Naive thymus-derived CD4-positive, alpha-beta T cell (primary cell): ENCODE measurements around the gene KDM4C. TPM values are rescaled to one million over a fixed set of nuclear protein-coding genes. Genes with fewer than 3 reads are reported as not detected.

ENCODE experiments used
- ATAC-seq: fragments of 150-1000 bp; cut with Tn5 transposase; 2 replicates; pipeline ENCODE4 v1.10.0; 2021; ENCODE audit warnings: mild to moderate bottlenecking, moderate library complexity
- CTCF ChIA-PET: fragments of 350-600 bp; sonication (Branson Sonifier 250); formaldehyde crosslinking; loops from one replicate; lab custom pipeline; 2021; ENCODE audit warnings: antibody characterized with exemption; lab: Charles Lee
- POLR2A ChIA-PET: fragments of 350-600 bp; sonication (Branson Sonifier 250); formaldehyde crosslinking; loops from one replicate; lab custom pipeline; 2021; ENCODE audit warnings: antibody characterized with exemption, inconsistent platforms; lab: Charles Lee
- DNase-seq, 9 donors: peaks; one replicate each; pipeline versions ENCODE4 v3.0.0 to v3.0.0-alpha.2; 2020 to 2022; ENCODE audit warnings: mixed read lengths in 1 of 9
- H3K27ac ChIP-seq: one replicate; pipeline ENCODE4 v1.7.0; 2013; ENCODE audit warnings: mild to moderate bottlenecking, low read depth, low read length, moderate library complexity
- H3K27me3 ChIP-seq, 2 donors: one replicate each; pipeline ENCODE4 v1.7.0; 2013; ENCODE audit warnings: low read length in 2 of 2, mild to moderate bottlenecking in 2 of 2, moderate library complexity in 2 of 2; ENCODE audit not compliant: control insufficient read depth in 2 of 2, insufficient read depth in 2 of 2
- H3K36me3 ChIP-seq, 3 experiments: 1 replicate in 2 of 3; 2 replicates in 1 of 3; pipeline ENCODE4 v1.7.0; 2013; ENCODE audit warnings: low read length in 3 of 3, mild to moderate bottlenecking in 3 of 3, moderate library complexity in 1 of 3; ENCODE audit not compliant: insufficient read depth in 3 of 3, control insufficient read depth in 2 of 3
- H3K4me1 ChIP-seq, 2 donors: one replicate each; pipeline ENCODE4 v1.7.0; 2013; ENCODE audit warnings: low read length in 2 of 2, mild to moderate bottlenecking in 2 of 2, moderate library complexity in 1 of 2; ENCODE audit not compliant: control insufficient read depth in 2 of 2, insufficient read depth in 2 of 2
- H3K4me3 ChIP-seq: 2 replicates; pipeline ENCODE4 v1.7.0; 2013; ENCODE audit warnings: mild to moderate bottlenecking, low read length
- H3K9me3 ChIP-seq, 3 experiments: 1 replicate in 2 of 3; 2 replicates in 1 of 3; pipeline ENCODE4 v1.7.0; 2013; ENCODE audit warnings: low read length in 3 of 3; ENCODE audit not compliant: control insufficient read depth in 2 of 3
- H3K27ac Mint-ChIP-seq, 9 donors: one replicate each; pipeline ENCODE4 v1.8.0; 2020 to 2022; ENCODE audit warnings: mixed read lengths in 9 of 9, mild to moderate bottlenecking in 8 of 9, moderate library complexity in 5 of 9, inconsistent platforms in 2 of 9
- H3K27me3 Mint-ChIP-seq, 5 donors: one replicate each; pipeline ENCODE4 v1.8.0; 2021 to 2022; ENCODE audit warnings: mixed read lengths in 5 of 5, mild to moderate bottlenecking in 1 of 5
- H3K36me3 Mint-ChIP-seq, 5 donors: one replicate each; pipeline ENCODE4 v1.8.0; 2020 to 2022; ENCODE audit warnings: mixed read lengths in 5 of 5, mild to moderate bottlenecking in 3 of 5, inconsistent platforms in 1 of 5
- H3K4me1 Mint-ChIP-seq, 7 donors: one replicate each; pipeline ENCODE4 v1.8.0; 2020 to 2022; ENCODE audit warnings: mixed read lengths in 7 of 7, mild to moderate bottlenecking in 3 of 7, inconsistent platforms in 1 of 7
- H3K4me3 Mint-ChIP-seq, 10 donors: one replicate each; pipeline ENCODE4 v1.8.0; 2020 to 2022; ENCODE audit warnings: mild to moderate bottlenecking in 10 of 10, mixed read lengths in 10 of 10, moderate library complexity in 6 of 10, inconsistent platforms in 2 of 10
- H3K9me3 Mint-ChIP-seq, 11 donors: one replicate each; pipeline ENCODE4 v1.8.0; 2020 to 2022; ENCODE audit warnings: mixed read lengths in 11 of 11, mild to moderate bottlenecking in 4 of 11, inconsistent platforms in 1 of 11, moderate library complexity in 1 of 11
- intact Hi-C, 2 donors: fragments of 100-400 bp; cut with micrococcal nuclease; formaldehyde crosslinking; loops; one replicate each; pipeline ENCODE4 v1.15.1; 2023
- polyA plus RNA-seq, 2 donors: library from polyadenylated mRNA; unstranded; fragments of 300-500 nt; fragmentation: Illumina TruSeq; gene quantifications; one replicate each; pipeline ENCODE4 v1.2.3, GENCODE V29; 2021
- total RNA-seq, 6 experiments: library from RNA in 5 of 6; stranded (reverse) in 5 of 6; gene quantifications; 1 replicate in 5 of 6; 2 replicates in 1 of 6; pipeline ENCODE4 v1.2.3 and lab custom pipeline; 2021 to 2026

Gene KDM4C
- total and polyA plus RNA-seq, 7 experiments from 2014 or later: 38.5 to 100 (median 91.3) TPM

DNA sequence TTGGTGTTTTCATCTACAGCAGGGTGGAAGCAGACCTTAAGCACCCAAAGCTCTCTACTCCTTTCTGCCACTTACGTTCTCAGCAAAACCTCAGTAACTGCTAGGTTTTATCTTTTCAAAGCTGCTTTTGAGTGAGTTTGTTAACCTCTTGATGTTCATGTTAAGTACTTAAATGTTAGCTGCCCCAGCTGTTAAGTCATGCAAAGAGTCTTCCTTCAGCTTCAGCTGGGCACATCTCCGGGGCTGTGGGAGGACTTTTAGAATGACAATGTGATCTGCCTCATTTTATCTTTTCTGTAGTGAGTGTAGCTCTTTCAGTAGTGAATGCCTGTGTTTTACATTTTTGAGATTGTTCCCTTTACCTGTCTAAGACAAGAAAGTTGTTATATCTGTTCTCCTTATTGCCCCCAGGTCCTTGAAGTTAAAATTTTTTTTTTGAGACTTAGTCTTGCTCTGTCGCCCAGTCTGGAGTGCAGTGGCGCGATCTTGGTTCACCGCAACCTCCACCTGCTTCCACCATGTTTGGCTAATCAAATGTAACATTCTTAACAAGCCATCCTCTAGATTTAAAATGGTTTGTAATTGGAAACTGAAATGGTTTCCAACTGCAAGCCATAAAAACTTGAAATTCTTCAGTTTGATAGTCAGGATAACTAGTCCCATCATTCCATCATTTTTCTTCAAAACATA is 19.6 kb downstream of the KDM4C start:
- Histone ChIP-seq H3K9me3 (no peaks in the 10 kb centered on the region), H3K4me1 (peaks cover 6 to 35% of the 10 kb centered on the region in 2 donors), H3K36me3 (no peaks in the 10 kb centered on the region), H3K4me3 (no peak overlapping the region), H3K27me3 (no peaks in the 10 kb centered on the region), H3K27ac (no peak overlapping the region)
- Mint-ChIP-seq H3K9me3 (peaks cover 0 to 2% (median 0%) of the 10 kb centered on the region in 11 donors), H3K27me3 (no peaks in the 10 kb centered on the region), H3K27ac (peak overlapping the region in 6 of 9 donors; percentile 3 to 65 (median 26)), H3K4me1 (peaks cover 22 to 78% (median 55%) of the 10 kb centered on the region in 7 donors), H3K4me3 (peak overlapping the region in 9 of 10 donors; percentile 13 to 63 (median 49)), H3K36me3 (peaks cover 0 to 19% (median 11%) of the 10 kb centered on the region in 5 donors)
- POLR2A ChIA-PET: interaction anchor here (0.6 to 1.3 kb wide), 6 partner anchors 18 to 132 kb away, joined by 3 to 5 read pairs (median 3); partner anchors contain the start of gene KDM4C
- CTCF ChIA-PET: interaction anchor here (0.9 kb wide), 1 partner anchor 9 kb away, joined by 3 read pairs; no protein-coding TSS in a partner anchor
- intact Hi-C loops: no loop called here
- DNase-seq (peak in 1 of 9 donors; percentile 8), ATAC-seq (no peak)

DNA sequence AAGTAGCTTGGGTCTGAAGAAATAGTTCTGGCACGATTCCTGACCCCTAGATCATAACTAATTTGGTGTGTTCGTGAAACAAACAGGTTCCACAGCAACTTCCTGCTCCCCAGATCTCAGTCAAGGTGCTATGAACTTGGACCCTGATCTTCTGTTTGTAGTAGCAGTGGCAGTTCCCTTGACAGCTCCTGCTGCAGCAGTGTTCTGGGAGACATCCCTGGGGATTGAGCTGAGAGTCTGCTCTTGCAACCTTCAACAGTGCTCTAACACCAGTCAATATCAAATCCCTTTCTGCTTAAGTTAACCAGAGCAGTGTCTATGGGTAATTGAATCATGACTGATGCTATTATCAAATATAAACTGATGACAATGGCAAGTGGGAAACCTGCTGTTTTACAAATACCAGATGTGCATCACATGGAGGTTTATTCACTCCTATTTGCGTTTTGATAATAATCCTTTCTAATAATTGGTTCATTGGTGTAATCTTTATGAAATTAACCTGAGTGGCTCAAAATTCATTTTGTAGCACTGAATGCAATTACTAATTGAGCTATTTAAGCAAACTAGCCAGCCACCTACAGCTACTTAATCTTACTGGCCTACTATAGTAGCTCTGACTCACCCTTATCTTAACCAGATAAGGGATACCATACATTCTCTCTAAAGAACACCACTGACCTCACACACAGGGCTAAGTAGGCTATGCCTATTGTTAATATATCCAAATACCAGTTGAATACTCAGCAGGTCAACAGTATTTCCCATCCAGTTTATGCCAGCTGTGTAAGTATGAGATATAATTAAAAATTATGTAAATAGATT is 21.9 kb downstream of the KDM4C start:
- peaks cover 23 to 58% of the 10 kb centered on the region in 2 donors for H3K4me1 ChIP-seq
- H3K27ac ChIP-seq: no peak overlapping the region
- ChIA-PET CTCF (interaction anchor here (0.8 kb wide), 1 partner anchor 16 kb away, joined by 3 read pairs; no protein-coding TSS in a partner anchor), POLR2A (interaction anchor here (0.8 to 2.2 kb wide), 2 partner anchors 22 to 1122 kb away, joined by 3 to 14 read pairs; partner anchors contain the start of gene KDM4C)
- H3K27ac Mint-ChIP-seq: peak overlapping the region in 3 of 9 donors; percentile 53 to 87 (median 61)
- H3K9me3 ChIP-seq: no peaks in the 10 kb centered on the region
- DNase-seq (no peak), ATAC-seq (no peak)
- H3K27me3 ChIP-seq: no peaks in the 10 kb centered on the region
- no peak overlapping the region for H3K4me3 ChIP-seq
- peaks cover 37 to 99% (median 75%) of the 10 kb centered on the region in 7 donors for H3K4me1 Mint-ChIP-seq
- peaks cover 0 to 19% (median 11%) of the 10 kb centered on the region in 5 donors for H3K36me3 Mint-ChIP-seq
- H3K27me3 Mint-ChIP-seq: no peaks in the 10 kb centered on the region
- H3K36me3 ChIP-seq: no peaks in the 10 kb centered on the region
- peaks cover 0 to 2% (median 0%) of the 10 kb centered on the region in 11 donors for H3K9me3 Mint-ChIP-seq
- intact Hi-C loops: no loop called here
- H3K4me3 Mint-ChIP-seq: peak overlapping the region in 7 of 10 donors; percentile 17 to 65 (median 43)

DNA sequence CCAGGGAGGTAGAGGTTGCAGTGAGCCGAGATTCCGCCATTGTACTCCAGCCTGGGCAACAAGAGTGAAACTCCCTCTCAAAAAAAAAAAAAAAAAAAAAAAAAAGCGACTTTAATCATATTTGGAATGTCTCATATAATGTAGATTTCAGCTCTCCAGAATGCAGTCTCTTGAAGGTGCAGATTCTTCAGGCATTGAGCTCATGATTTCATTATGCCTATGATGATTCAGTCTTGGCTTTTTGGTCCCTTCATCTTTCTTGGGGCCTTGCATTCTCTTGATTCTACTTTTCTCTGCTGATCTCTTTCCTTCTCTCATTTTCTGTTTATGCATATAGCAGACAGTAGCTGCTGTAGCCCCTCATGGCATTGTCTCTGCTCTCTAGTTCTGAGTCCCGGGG is 22.9 kb downstream of the KDM4C start:
- Histone ChIP-seq H3K4me1 (peaks cover 23 to 62% of the 10 kb centered on the region in 2 donors), H3K4me3 (no peak overlapping the region), H3K27ac (no peak overlapping the region), H3K27me3 (no peaks in the 10 kb centered on the region), H3K9me3 (no peaks in the 10 kb centered on the region), H3K36me3 (no peaks in the 10 kb centered on the region)
- H3K27ac Mint-ChIP-seq: peak overlapping the region in 4 of 9 donors; percentile 6 to 77 (median 42)
- H3K36me3 Mint-ChIP-seq: peaks cover 0 to 11% (median 6%) of the 10 kb centered on the region in 5 donors
- CTCF ChIA-PET: interaction anchor here (0.8 kb wide), 1 partner anchor 17 kb away, joined by 3 read pairs; no protein-coding TSS in a partner anchor
- no peaks in the 10 kb centered on the region for H3K27me3 Mint-ChIP-seq
- H3K4me3 Mint-ChIP-seq: peak overlapping the region in 5 of 10 donors; percentile 0 to 59 (median 18)
- no peaks in the 10 kb centered on the region for H3K9me3 Mint-ChIP-seq
- ATAC-seq (no peak), DNase-seq (no peak)
- intact Hi-C loops: no loop called here
- peaks cover 34 to 99% (median 72%) of the 10 kb centered on the region in 7 donors for H3K4me1 Mint-ChIP-seq
- POLR2A ChIA-PET: interaction anchor here (0.6 to 2.2 kb wide), 4 partner anchors 20 to 947 kb away, joined by 3 to 14 read pairs (median 4); partner anchors contain the start of gene KDM4C

DNA sequence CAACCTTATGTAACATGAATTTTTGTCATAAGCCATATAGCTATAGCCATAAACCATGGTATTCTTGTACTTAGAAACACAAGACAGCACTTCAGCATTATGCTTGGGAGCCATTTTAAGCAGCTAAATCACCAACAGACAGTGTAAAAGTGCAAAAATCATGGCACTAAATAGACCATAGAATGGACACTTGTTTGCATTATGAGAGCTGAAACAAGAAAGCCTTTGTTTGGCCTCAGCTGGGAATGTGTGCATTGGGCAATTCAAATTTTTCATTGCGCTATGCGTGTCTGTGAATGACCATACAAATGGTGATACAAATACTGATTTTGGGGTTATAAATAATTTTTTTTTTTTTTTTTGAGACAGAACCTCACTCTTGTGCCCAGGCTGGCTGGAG is 23.7 kb downstream of the KDM4C start:
- Mint-ChIP-seq H3K36me3 (peaks cover 0 to 10% (median 6%) of the 10 kb centered on the region in 5 donors), H3K4me1 (peaks cover 34 to 99% (median 77%) of the 10 kb centered on the region in 7 donors), H3K9me3 (no peaks in the 10 kb centered on the region), H3K27me3 (no peaks in the 10 kb centered on the region), H3K4me3 (peak overlapping the region in 3 of 10 donors; percentile 57 to 78 (median 64)), H3K27ac (peak overlapping the region in 1 of 9 donors; percentile 76)
- Histone ChIP-seq H3K27me3 (no peaks in the 10 kb centered on the region), H3K27ac (no peak overlapping the region), H3K4me1 (peaks cover 23 to 64% of the 10 kb centered on the region in 2 donors), H3K4me3 (no peak overlapping the region), H3K36me3 (no peaks in the 10 kb centered on the region), H3K9me3 (no peaks in the 10 kb centered on the region)
- CTCF ChIA-PET: no interaction called here
- ATAC-seq (no peak), DNase-seq (no peak)
- POLR2A ChIA-PET: interaction anchor here (0.7 kb wide), 1 partner anchor 766 kb away, joined by 3 read pairs; no protein-coding TSS in a partner anchor
- intact Hi-C loops: no loop called here

DNA sequence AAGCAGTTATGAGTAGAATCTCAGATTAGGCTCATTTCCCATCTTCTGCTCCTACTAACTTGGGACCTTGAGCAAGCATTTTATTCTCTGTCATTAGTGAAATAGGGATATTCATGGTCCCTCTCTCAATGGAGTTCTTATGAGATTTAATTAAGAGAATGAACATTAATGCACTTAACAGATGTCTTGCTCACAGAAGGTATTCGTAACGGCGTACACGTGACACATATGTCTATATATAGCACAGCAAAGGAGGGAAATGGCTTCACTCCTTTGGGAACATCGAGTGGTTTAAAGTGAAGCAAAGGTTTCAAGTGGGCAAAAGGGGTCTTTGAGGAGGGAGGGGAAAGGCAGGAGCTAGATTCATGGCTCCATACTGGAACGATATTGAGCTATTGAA is 24.6 kb downstream of the KDM4C start:
- Histone ChIP-seq H3K27ac (no peak overlapping the region), H3K9me3 (no peaks in the 10 kb centered on the region), H3K36me3 (no peaks in the 10 kb centered on the region), H3K27me3 (no peaks in the 10 kb centered on the region), H3K4me3 (no peak overlapping the region), H3K4me1 (peaks cover 23 to 60% of the 10 kb centered on the region in 2 donors)
- CTCF ChIA-PET: no interaction called here
- ATAC-seq (no peak), DNase-seq (no peak)
- Mint-ChIP-seq H3K4me1 (peaks cover 29 to 98% (median 74%) of the 10 kb centered on the region in 7 donors), H3K27me3 (no peaks in the 10 kb centered on the region), H3K27ac (peak overlapping the region in 6 of 9 donors; percentile 14 to 86 (median 70)), H3K4me3 (peak overlapping the region in 9 of 10 donors; percentile 42 to 78 (median 56)), H3K36me3 (peaks cover 0 to 10% (median 0%) of the 10 kb centered on the region in 5 donors), H3K9me3 (no peaks in the 10 kb centered on the region)
- intact Hi-C loops: no loop called here
- POLR2A ChIA-PET: interaction anchor here (1.3 to 2.5 kb wide), 2 partner anchors 19 to 24 kb away, joined by 3 to 16 read pairs; partner anchors contain the start of gene KDM4C

DNA sequence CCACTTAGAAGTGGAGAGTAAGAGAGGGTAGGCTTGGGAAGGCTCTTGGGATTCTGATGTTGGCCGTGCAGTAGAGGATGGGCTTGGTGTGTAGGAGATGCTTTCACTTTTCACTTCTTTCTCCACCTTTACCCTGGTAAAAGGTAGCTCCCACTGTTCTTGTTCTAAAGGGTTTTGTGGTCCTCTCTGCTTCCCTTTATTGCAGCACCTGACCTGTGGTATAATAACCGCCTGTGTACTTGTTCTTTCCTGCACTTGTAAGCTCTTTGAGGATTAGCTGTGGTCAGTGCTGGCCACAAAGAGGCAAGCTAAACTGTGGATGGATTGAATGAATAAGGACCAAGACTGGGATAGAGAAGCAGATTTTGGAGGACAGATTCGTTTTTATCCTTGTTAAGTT is 25.2 kb downstream of the KDM4C start:
- peak overlapping the region in 8 of 9 donors; percentile 9 to 86 (median 67) for H3K27ac Mint-ChIP-seq
- H3K9me3 Mint-ChIP-seq: no peaks in the 10 kb centered on the region
- no peak overlapping the region for H3K4me3 ChIP-seq
- no peak overlapping the region for H3K27ac ChIP-seq
- H3K36me3 Mint-ChIP-seq: peaks cover 0 to 8% (median 0%) of the 10 kb centered on the region in 5 donors
- H3K4me1 Mint-ChIP-seq: peaks cover 33 to 98% (median 74%) of the 10 kb centered on the region in 7 donors
- H3K9me3 ChIP-seq: no peaks in the 10 kb centered on the region
- ATAC-seq (peak; percentile 29), DNase-seq (peak in 1 of 9 donors; percentile 14)
- intact Hi-C loops: no loop called here
- peak overlapping the region; percentile 4 to 78 (median 50) for H3K4me3 Mint-ChIP-seq
- no peaks in the 10 kb centered on the region for H3K36me3 ChIP-seq
- peaks cover 23 to 55% of the 10 kb centered on the region in 2 donors for H3K4me1 ChIP-seq
- no peaks in the 10 kb centered on the region for H3K27me3 ChIP-seq
- ChIA-PET POLR2A (interaction anchor here (1.3 to 2.5 kb wide), 2 partner anchors 19 to 24 kb away, joined by 3 to 16 read pairs; partner anchors contain the start of gene KDM4C), CTCF (no interaction called here)
- no peaks in the 10 kb centered on the region for H3K27me3 Mint-ChIP-seq
